ENCODE data around the gene MAP7. TPM values are rescaled to one million over a fixed set of nuclear protein-coding genes. Genes with fewer than 3 reads are reported as not detected.
A peak's percentile ranks its signal among the peaks of the same experiment; 100 is the strongest.

The MAP7 gene
- total and polyA plus RNA-seq, 9 of the 15 experiments (the other 6 are each of a cell fraction or from before 2014, with no cell fraction given): 0.76 to 7.7 (median 3.9) TPM

DNA sequence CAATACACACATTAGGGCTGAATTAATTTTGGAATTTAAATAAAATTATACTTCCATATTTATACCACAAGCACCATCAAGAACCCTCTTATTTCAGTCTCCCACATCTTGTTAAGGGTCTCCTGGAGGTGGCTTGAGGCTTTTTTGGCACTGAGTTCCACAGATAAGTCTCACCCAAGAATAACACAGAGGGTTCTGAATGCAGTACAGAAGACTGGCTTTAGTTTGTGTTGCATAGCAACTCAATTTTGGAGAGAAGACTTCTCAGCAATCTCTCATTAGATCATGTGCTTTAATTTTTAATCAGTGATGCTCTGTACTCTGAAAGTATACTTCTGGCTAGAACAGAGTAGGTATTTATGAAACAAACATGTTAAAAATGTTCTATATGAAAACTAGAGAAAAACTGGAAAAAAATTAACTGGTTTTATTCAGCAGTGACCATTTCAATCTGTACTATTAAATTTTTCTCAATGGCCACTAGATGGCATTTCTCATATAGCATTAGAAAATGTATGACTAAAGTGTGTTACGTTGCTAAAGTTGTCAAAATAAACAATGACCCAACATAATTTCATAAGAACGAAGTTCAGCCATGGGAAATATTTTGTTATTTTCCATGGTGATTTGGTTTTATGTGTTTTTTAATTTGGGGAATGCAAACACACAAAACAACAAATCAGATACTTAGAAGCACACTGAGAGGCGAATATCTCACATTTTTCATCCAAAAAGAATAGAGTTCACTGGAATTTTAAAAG is 32.7 kb upstream of the MAP7 start (continued):
- TF ChIP-seq, protein P1, sequence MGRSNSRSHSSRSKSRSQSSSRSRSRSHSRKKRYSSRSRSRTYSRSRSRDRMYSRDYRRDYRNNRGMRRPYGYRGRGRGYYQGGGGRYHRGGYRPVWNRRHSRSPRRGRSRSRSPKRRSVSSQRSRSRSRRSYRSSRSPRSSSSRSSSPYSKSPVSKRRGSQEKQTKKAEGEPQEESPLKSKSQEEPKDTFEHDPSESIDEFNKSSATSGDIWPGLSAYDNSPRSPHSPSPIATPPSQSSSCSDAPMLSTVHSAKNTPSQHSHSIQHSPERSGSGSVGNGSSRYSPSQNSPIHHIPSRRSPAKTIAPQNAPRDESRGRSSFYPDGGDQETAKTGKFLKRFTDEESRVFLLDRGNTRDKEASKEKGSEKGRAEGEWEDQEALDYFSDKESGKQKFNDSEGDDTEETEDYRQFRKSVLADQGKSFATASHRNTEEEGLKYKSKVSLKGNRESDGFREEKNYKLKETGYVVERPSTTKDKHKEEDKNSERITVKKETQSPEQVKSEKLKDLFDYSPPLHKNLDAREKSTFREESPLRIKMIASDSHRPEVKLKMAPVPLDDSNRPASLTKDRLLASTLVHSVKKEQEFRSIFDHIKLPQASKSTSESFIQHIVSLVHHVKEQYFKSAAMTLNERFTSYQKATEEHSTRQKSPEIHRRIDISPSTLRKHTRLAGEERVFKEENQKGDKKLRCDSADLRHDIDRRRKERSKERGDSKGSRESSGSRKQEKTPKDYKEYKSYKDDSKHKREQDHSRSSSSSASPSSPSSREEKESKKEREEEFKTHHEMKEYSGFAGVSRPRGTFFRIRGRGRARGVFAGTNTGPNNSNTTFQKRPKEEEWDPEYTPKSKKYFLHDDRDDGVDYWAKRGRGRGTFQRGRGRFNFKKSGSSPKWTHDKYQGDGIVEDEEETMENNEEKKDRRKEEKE (IDR thresholded peaks at IDR 0.05; ENCODE audit: borderline replicate concordance in 1 of 2, control insufficient read depth in 1 of 2, low read depth in 2 of 2, low read length in 1 of 2): no peak
- no peak for TF ChIP-seq JUNB (CRISPR knock-in tag; conservative IDR thresholded peaks at IDR 0.05)
- no peak for TF ChIP-seq ZNF695 (CRISPR knock-in tag; IDR thresholded peaks at IDR 0.05)
- TF ChIP-seq ETV1 (tag; conservative IDR thresholded peaks at IDR 0.05; ENCODE audit: low read depth): no peak
- TF ChIP-seq, protein P2, sequence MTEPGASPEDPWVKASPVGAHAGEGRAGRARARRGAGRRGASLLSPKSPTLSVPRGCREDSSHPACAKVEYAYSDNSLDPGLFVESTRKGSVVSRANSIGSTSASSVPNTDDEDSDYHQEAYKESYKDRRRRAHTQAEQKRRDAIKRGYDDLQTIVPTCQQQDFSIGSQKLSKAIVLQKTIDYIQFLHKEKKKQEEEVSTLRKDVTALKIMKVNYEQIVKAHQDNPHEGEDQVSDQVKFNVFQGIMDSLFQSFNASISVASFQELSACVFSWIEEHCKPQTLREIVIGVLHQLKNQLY (CRISPR knock-in tag; conservative IDR thresholded peaks at IDR 0.05): no peak
- TF ChIP-seq ESRRA (IDR thresholded peaks at IDR 0.05; ENCODE audit: borderline replicate concordance, low read depth): no peak
- TF ChIP-seq, protein P3, sequence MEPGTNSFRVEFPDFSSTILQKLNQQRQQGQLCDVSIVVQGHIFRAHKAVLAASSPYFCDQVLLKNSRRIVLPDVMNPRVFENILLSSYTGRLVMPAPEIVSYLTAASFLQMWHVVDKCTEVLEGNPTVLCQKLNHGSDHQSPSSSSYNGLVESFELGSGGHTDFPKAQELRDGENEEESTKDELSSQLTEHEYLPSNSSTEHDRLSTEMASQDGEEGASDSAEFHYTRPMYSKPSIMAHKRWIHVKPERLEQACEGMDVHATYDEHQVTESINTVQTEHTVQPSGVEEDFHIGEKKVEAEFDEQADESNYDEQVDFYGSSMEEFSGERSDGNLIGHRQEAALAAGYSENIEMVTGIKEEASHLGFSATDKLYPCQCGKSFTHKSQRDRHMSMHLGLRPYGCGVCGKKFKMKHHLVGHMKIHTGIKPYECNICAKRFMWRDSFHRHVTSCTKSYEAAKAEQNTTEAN (CRISPR knock-in tag; IDR thresholded peaks at IDR 0.05): no peak
- no peak for TF ChIP-seq MCM7 (IDR thresholded peaks at IDR 0.05)
- TF ChIP-seq FOXP1 (CRISPR knock-in tag; IDR thresholded peaks at IDR 0.05): no peak
- no peak for TF ChIP-seq CREBBP (IDR thresholded peaks at IDR 0.05; ENCODE audit: low read depth, low read length)
- peak in 1 of 2 experiments; percentile 52; a peak in 1 of 4 replicates for TF ChIP-seq FOXA3 (CRISPR knock-in tag; conservative IDR thresholded peaks at IDR 0.05 in 1 of 2, IDR thresholded peaks at IDR 0.05 in 1 of 2)
- no peak for TF ChIP-seq ZNF778 (CRISPR knock-in tag; IDR thresholded peaks at IDR 0.05)
- no peak for TF ChIP-seq ELF4 (CRISPR knock-in tag; IDR thresholded peaks at IDR 0.05)
- peak; percentile 61 for TF ChIP-seq FOSL1 (tag; conservative IDR thresholded peaks at IDR 0.05)
- no peak for TF ChIP-seq SRSF1 (IDR thresholded peaks at IDR 0.05; ENCODE audit: low read depth, low read length)
- TF ChIP-seq FOXJ2 (tag; IDR thresholded peaks at IDR 0.05): peak; percentile 72
- no peak for TF ChIP-seq ZC3H8 (IDR thresholded peaks at IDR 0.05)
- TF ChIP-seq ZNF354B (CRISPR knock-in tag; IDR thresholded peaks at IDR 0.05): no peak
- no peak for TF ChIP-seq TGIF2 (CRISPR knock-in tag; IDR thresholded peaks at IDR 0.05)
- TF ChIP-seq ILK (tag; IDR thresholded peaks at IDR 0.05; ENCODE audit: borderline replicate concordance, low read depth): no peak
- TF ChIP-seq MAFK (IDR thresholded peaks at IDR 0.05; ENCODE audit: low read length): peak; percentile 30; the same call in 1 of the 2 replicates
- TF ChIP-seq HEY1 (CRISPR knock-in tag; IDR thresholded peaks at IDR 0.05; ENCODE audit: borderline replicate concordance): no peak
- TF ChIP-seq ZFPM2 (CRISPR knock-in tag; IDR thresholded peaks at IDR 0.05): no peak
- 0 out of 4 replicates have a peak, but pooled peaks of 1 of the 2 experiments have one; percentile 10 for TF ChIP-seq MAZ (CRISPR knock-in tag; conservative IDR thresholded peaks at IDR 0.05 in 1 of 2, IDR thresholded peaks at IDR 0.05 in 1 of 2)
